HEK293 (cell line): ENCODE measurements around the gene HOXC10.

Experiments
- CTCF ChIA-PET: fragments of 350-600 bp; formaldehyde crosslinking; extraction: SDS; loops from one replicate; lab custom pipeline; 2021; ENCODE audit warnings: antibody characterized with exemption; lab: Yijun Ruan, JAX
- POLR2A ChIA-PET: fragments of 300-600 bp; formaldehyde crosslinking; extraction: SDS; loops from one replicate; lab custom pipeline; 2020; ENCODE audit warnings: antibody characterized with exemption, inconsistent platforms; lab: Yijun Ruan, JAX
- H3K27ac ChIP-seq: fragments of 200-500 bp; sonication (Bioruptor generic); 2 replicates; pipeline ENCODE4 v1.5.1; 2014; ENCODE audit warnings: low read depth, low read length, control low read depth, inconsistent platforms; ENCODE audit errors: extremely low read depth
- H3K36me3 ChIP-seq, 2 experiments: fragments of 200-500 bp in 1 of 2; sonication (Bioruptor generic) in 1 of 2; 1 replicate in 1 of 2; 2 replicates in 1 of 2; pipeline ENCODE4 v1.5.1; 2014 to 2017; ENCODE audit warnings: inconsistent platforms in 2 of 2, low read length in 2 of 2; ENCODE audit not compliant: control insufficient read depth in 2 of 2, insufficient read depth in 1 of 2
- H3K4me1 ChIP-seq: fragments of 200-500 bp; sonication (Bioruptor generic); 2 replicates; pipeline ENCODE4 v1.5.1; 2014; ENCODE audit warnings: mild to moderate bottlenecking, low read length, inconsistent platforms; ENCODE audit not compliant: control insufficient read depth, insufficient read depth
- H3K4me3 ChIP-seq: 2 replicates; pipeline ENCODE4 v1.5.1; 2011; ENCODE audit warnings: low read depth, mild to moderate bottlenecking, control low read depth, low read length, moderate library complexity
- H3K9me3 ChIP-seq: fragments of 200-500 bp; sonication (Bioruptor generic); 2 replicates; pipeline ENCODE4 v1.5.1; 2014; ENCODE audit warnings: low read depth, low read length, inconsistent platforms; ENCODE audit not compliant: control insufficient read depth, insufficient read depth
- GLIS1 ChIP-seq: fragments of 450-650 bp; formaldehyde crosslinking; IDR thresholded peaks from 2 replicates; pipeline ENCODE4 v1.5.1; 2016; ENCODE audit warnings: missing biosample characterization, missing genetic modification characterization
- GLIS2 ChIP-seq: fragments of 450-650 bp; formaldehyde crosslinking; IDR thresholded peaks from 2 replicates; pipeline ENCODE4 v1.5.1; 2016; ENCODE audit warnings: missing biosample characterization, missing genetic modification characterization
- PATZ1 ChIP-seq: fragments of 450-650 bp; formaldehyde crosslinking; IDR thresholded peaks from 2 replicates; pipeline ENCODE4 v1.5.1; 2016; ENCODE audit warnings: missing biosample characterization, missing genetic modification characterization
- PRDM1 ChIP-seq: fragments of 450-650 bp; formaldehyde crosslinking; IDR thresholded peaks from 2 replicates; pipeline ENCODE4; 2016; ENCODE audit warnings: missing biosample characterization, missing genetic modification characterization
- PRDM10 ChIP-seq: fragments of 450-650 bp; formaldehyde crosslinking; IDR thresholded peaks from 2 replicates; pipeline ENCODE4 v1.5.1; 2016; ENCODE audit warnings: missing biosample characterization, missing genetic modification characterization
- PRDM6 ChIP-seq: fragments of 450-650 bp; formaldehyde crosslinking; IDR thresholded peaks from 2 replicates; pipeline ENCODE4 v1.5.1; 2017; ENCODE audit warnings: missing biosample characterization, missing genetic modification characterization
- ZBTB10 ChIP-seq: fragments of 450-650 bp; formaldehyde crosslinking; IDR thresholded peaks from 2 replicates; pipeline ENCODE4 v1.5.1; 2016; ENCODE audit warnings: missing biosample characterization, missing genetic modification characterization
- ZBTB17 ChIP-seq: fragments of 450-650 bp; formaldehyde crosslinking; IDR thresholded peaks from 2 replicates; pipeline ENCODE4 v1.5.1; 2016; ENCODE audit warnings: missing biosample characterization, missing genetic modification characterization
- ZBTB20 ChIP-seq: fragments of 450-650 bp; formaldehyde crosslinking; IDR thresholded peaks from 2 replicates; pipeline ENCODE4 v1.5.1; 2016; ENCODE audit warnings: missing biosample characterization, missing genetic modification characterization
- ZBTB48 ChIP-seq: fragments of 450-650 bp; formaldehyde crosslinking; IDR thresholded peaks from 2 replicates; pipeline ENCODE4 v1.5.1; 2016; ENCODE audit warnings: missing biosample characterization, missing genetic modification characterization
- ZFHX2 ChIP-seq: fragments of 450-650 bp; formaldehyde crosslinking; conservative IDR thresholded peaks from 2 replicates; pipeline ENCODE4 v1.5.1; 2016; ENCODE audit warnings: missing biosample characterization, missing genetic modification characterization
- ZIC2 ChIP-seq: fragments of 450-650 bp; formaldehyde crosslinking; IDR thresholded peaks from 2 replicates; pipeline ENCODE4 v1.5.1; 2016; ENCODE audit warnings: missing biosample characterization, missing genetic modification characterization
- ZNF184 ChIP-seq: fragments of 450-650 bp; IDR thresholded peaks from 2 replicates; pipeline ENCODE4 v1.5.1; 2018; ENCODE audit warnings: missing biosample characterization, mild to moderate bottlenecking, missing genetic modification characterization
- ZNF341 ChIP-seq: fragments of 450-650 bp; formaldehyde crosslinking; IDR thresholded peaks from 2 replicates; pipeline ENCODE4; 2016; ENCODE audit warnings: low read depth, missing biosample characterization, missing genetic modification characterization
- ZNF398 ChIP-seq: fragments of 450-650 bp; formaldehyde crosslinking; IDR thresholded peaks from 2 replicates; pipeline ENCODE4 v1.5.1; 2017; ENCODE audit warnings: missing biosample characterization, missing genetic modification characterization
- ZNF433 ChIP-seq: fragments of 450-650 bp; formaldehyde crosslinking; IDR thresholded peaks from 2 replicates; pipeline ENCODE4 v1.5.1; 2016; ENCODE audit warnings: missing biosample characterization, missing genetic modification characterization, low read depth
- ZNF600 ChIP-seq: fragments of 450-650 bp; formaldehyde crosslinking; IDR thresholded peaks from 2 replicates; pipeline ENCODE4 v1.5.1; 2016; ENCODE audit warnings: missing biosample characterization, missing genetic modification characterization
- ZNF626 ChIP-seq: fragments of 450-650 bp; sonication (Bioruptor Pico); formaldehyde crosslinking; IDR thresholded peaks from 2 replicates; pipeline ENCODE4 v1.5.1; 2018; ENCODE audit warnings: missing biosample characterization, missing genetic modification characterization, inconsistent platforms

The HOXC10 gene

GRCh38 chr12:53976823-53977595, 7.9 kb upstream of the HOXC10 start (continued):
- TF ChIP-seq ZBTB10 (tag by site-specific recombination) (no peak), ZNF341 (peak; percentile 65), ZNF433 (tag by site-specific recombination) (no peak), ZNF184 (tag by site-specific recombination) (no peak)

GRCh38 chr12:53977596-53978445, 7.1 kb upstream of the HOXC10 start:
- H3K9me3 ChIP-seq: no peaks in the 10 kb centered on the region
- H3K27ac ChIP-seq: peak overlapping the region; percentile 91
- no peaks in the 10 kb centered on the region for H3K36me3 ChIP-seq
- peaks cover 42% of the 10 kb centered on the region for H3K4me1 ChIP-seq
- POLR2A ChIA-PET: no interaction called here
- TF ChIP-seq ZNF398 (tag by site-specific recombination) (peak; percentile 46; the same call in 1 of the 2 replicates), PATZ1 (tag by site-specific recombination) (0 out of 2 replicates have a peak, but pooled peaks have one; percentile 39), PRDM1 (tag by site-specific recombination) (0 out of 2 replicates have a peak, but pooled peaks have one; percentile 4), ZBTB17 (peak; percentile 17; the same call in 1 of the 2 replicates), ZNF600 (tag by site-specific recombination) (peak; percentile 41), ZFHX2 (peak; percentile 44; the same call in 1 of the 2 replicates), GLIS2 (tag by site-specific recombination) (peak; percentile 48), GLIS1 (tag by site-specific recombination) (0 out of 2 replicates have a peak, but pooled peaks have one; percentile 21), ZIC2 (0 out of 2 replicates have a peak, but pooled peaks have one; percentile 6), ZBTB20 (tag by site-specific recombination) (peak; percentile 47; the same call in 1 of the 2 replicates), PRDM10 (0 out of 2 replicates have a peak, but pooled peaks have one; percentile 14), PRDM6 (no peak), ZBTB48 (tag by site-specific recombination) (no peak), ZNF626 (tag by site-specific recombination) (no peak)
- TF ChIP-seq, all 188 proteins: peak for 11
- H3K4me3 ChIP-seq: no peak overlapping the region
- CTCF ChIA-PET: interaction anchor here (0.7 kb wide), 2 partner anchors 11 to 194 kb away, joined by 3 read pairs; no protein-coding TSS in a partner anchor
